Lower leg skin (tissue), 4 donors: Measurements from ENCODE around the gene CLPTM1L. TPM values are rescaled to one million over a fixed set of nuclear protein-coding genes. Genes with fewer than 3 reads are reported as not detected.

Source experiments
- DNase-seq, 2 donors: peaks; one replicate each; pipeline ENCODE4 v3.0.0-alpha.2; 2019; ENCODE audit warnings: low spot score in 2 of 2
- H3K4me3 ChIP-seq: fragments of 200-600 bp; sonication (generic); 2 replicates; pipeline ENCODE4 v1.5.1; 2017; ENCODE audit warnings: mild to moderate bottlenecking, low read depth; ENCODE audit not compliant: poor library complexity, severe bottlenecking
- CTCF ChIP-seq, 3 donors: fragments of 450-650 bp; IDR thresholded peaks; one replicate each; pipeline ENCODE4 v1.5.1; 2016; ENCODE audit warnings: antibody characterized with exemption in 3 of 3, mild to moderate bottlenecking in 3 of 3, moderate library complexity in 2 of 3
- POLR2A ChIP-seq, 2 donors: fragments of 450-650 bp; IDR thresholded peaks; one replicate each; pipeline ENCODE4 v1.6.1; 2016 to 2017; ENCODE audit warnings: antibody characterized with exemption in 2 of 2, mild to moderate bottlenecking in 1 of 2, moderate library complexity in 1 of 2
- WGBS, 2 donors: methylation state at CpG; one replicate each; pipeline ENCODE4 v1.1.5; 2018; 5-methylcytosine and 5-hydroxymethylcytosine counted together
- intact Hi-C: fragments of 100-400 bp; cut with DNase I; formaldehyde crosslinking; loops from one replicate; pipeline ENCODE4 v1.15.0; 2023; ENCODE audit warnings: low total_unique reads
- total RNA-seq, 4 donors: library from RNA; depleted of rRNA; stranded (reverse); fragments of >200 nt; gene quantifications; one replicate each; pipeline ENCODE4 v1.1.0, GENCODE V29; 2016

Gene CLPTM1L
- total RNA-seq, 4 donors from 2014 or later, result 82.8 to 123 (median 102) TPM

GRCh38 chr5:1382248-1382700 is 37.4 kb upstream of the CLPTM1L start:
- intact Hi-C loops, result no loop called here
- 85 to 89% methylated on average over 18 of the region's 18 CpGs for WGBS, 2 donors
- no peak for DNase-seq
- H3K4me3 ChIP-seq, result no peak overlapping the region
- TF ChIP-seq CTCF (IDR thresholded peaks at IDR 0.05) (no peak), POLR2A (IDR thresholded peaks at IDR 0.05) (no peak)

DNA sequence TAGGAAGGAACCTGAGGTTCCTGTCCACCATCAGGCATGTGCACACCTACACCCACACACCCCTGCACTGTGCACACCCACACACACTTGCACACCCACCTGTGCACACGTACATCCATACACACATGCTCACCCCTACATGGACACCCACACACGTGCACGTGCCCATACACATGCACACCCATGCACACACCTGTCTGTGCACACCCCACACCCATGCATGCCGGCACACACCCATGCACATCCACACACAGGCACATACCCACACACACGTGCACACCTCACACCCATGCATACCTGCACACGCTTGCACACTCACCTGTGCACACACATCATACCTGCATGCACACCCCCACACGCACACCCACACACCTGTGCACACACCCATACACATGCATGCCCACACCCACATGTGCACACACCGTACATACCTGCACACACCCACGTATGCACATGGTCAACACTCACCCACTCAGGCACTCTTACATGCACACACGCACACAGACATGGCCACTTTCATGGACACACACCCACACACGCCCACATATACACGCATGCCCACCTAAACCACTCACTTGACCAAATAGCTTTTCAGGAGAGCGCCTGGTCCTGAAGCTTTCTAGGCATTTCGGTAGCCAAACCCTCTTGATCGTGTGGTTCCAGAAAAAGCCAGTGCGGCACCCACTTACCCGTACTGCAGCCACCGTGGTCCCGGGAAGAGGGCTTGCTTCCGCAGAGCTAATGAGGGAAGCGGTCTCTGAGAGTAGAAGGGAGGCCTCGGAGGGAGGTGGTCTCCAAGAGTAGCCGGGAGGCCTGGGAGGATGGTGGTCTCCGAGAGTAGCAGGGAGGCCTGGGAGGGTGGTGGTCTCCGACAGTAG is 36.7 kb upstream of the CLPTM1L start:
- 86 to 88% methylated on average over 25 of the region's 25 CpGs for WGBS, 2 donors
- intact Hi-C loops, result no loop called here
- DNase-seq, result no peak
- H3K4me3 ChIP-seq, result no peak overlapping the region
- no peak for TF ChIP-seq CTCF (IDR thresholded peaks at IDR 0.05)

GRCh38 chr5:1380910-1381309 is 36.0 kb upstream of the CLPTM1L start:
- DNase-seq, result no peak
- TF ChIP-seq CTCF (IDR thresholded peaks at IDR 0.05), result no peak
- TF ChIP-seq POLR2A (IDR thresholded peaks at IDR 0.05), result no peak
- H3K4me3 ChIP-seq, result no peak overlapping the region
- 29 to 77% methylated on average over 6 to 8 of the region's 12 CpGs for WGBS, 2 donors
- intact Hi-C loops, result no loop called here

DNA sequence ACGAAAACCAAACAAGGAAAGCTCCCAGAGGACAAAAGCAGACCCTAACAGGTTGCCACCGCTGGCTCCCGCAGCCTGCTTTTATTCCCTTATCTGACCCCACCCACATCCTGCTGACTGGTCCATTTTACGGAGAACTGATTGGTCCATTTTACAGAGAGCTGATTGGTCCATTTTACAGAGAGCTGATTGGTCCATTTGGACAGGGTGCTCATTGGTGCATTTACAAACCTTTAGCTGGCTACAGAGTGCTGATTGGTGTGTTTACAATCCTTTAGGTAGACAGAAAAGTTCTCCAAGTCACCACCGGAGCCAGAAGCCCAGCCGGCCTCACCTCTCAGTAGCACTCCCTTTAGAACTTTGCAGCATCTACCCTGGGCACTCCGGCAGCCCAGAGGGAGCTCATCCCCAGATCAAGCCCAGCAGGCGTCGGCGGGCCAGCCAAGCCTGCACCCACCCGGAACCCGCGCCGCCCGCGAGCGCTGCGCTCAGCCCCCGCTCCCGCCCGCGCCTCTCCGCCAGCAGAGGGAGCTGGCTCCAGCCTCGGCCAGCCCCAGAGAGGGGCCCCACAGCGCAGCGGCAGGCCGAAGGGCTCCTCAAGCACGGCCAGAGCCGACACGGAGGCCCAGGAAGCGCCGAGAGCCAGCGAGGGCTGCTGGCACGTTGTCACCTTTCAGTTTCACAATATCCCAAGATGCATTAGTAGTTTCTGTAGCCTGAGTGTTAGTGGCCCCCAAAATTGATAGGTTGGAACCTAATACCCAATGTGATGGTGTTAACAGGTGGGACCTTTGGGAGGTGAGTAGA is 35.3 kb upstream of the CLPTM1L start:
- DNase-seq, result no peak
- no peak for TF ChIP-seq CTCF (IDR thresholded peaks at IDR 0.05)
- TF ChIP-seq POLR2A (IDR thresholded peaks at IDR 0.05), result no peak
- no peak overlapping the region for H3K4me3 ChIP-seq
- intact Hi-C loops, result no loop called here
- 18 to 22% methylated on average over 27 to 34 of the region's 34 CpGs for WGBS, 2 donors

DNA sequence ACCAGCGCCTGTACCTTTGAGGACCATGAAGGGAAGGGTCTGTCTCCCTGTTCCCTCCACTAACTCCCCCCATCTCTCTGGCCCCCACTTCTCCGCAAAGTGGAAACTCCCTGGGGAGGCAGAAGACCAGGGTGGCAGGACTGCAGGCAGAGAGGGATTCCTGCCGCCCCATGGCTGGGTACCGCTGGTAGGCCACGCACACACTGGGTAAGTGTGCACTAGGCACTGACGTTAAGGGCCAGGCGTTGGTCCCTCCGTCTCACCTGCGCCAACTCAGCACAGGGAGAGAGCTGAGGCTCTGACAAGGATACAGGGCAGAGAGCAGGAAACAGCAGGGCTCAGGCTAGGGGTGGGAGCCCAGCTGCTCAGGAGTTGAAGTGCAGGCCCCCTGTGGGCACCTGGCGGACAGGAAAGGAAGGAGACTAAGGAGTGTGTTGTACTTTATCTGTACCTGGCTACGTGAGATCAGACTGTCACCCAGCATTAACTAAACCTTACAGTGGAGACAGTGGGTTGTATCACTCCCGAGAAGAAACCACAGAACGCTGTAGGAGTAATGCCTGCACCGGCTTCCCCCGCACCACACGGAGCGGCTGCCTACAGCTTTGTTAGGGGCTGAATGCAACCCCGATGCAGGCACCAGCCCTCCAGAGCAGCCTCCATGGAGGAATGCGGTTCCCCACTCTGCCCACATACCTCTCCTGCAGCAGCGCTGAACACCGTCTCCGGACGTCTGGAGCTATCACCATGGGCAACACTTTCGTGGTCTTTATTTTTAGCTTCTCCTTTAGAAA is 34.2 kb upstream of the CLPTM1L start:
- WGBS, 2 donors, result 94 to 96% methylated on average over 24 of the region's 24 CpGs
- intact Hi-C loops, result no loop called here
- no peak for DNase-seq
- no peak overlapping the region for H3K4me3 ChIP-seq
- TF ChIP-seq CTCF (IDR thresholded peaks at IDR 0.05) (no peak), POLR2A (IDR thresholded peaks at IDR 0.05) (no peak)
